GM21528 (cell line): ENCODE data around the gene HOXB5.

Source experiments
- ATAC-seq: cut with Tn5 transposase; IDR thresholded peaks from one replicate; pipeline ENCODE4 v1.9.1; 2021; ENCODE audit warnings: mild to moderate bottlenecking, moderate library complexity; ENCODE audit not compliant: unreplicated experiment, low FRiP score

The HOXB5 gene

DNA sequence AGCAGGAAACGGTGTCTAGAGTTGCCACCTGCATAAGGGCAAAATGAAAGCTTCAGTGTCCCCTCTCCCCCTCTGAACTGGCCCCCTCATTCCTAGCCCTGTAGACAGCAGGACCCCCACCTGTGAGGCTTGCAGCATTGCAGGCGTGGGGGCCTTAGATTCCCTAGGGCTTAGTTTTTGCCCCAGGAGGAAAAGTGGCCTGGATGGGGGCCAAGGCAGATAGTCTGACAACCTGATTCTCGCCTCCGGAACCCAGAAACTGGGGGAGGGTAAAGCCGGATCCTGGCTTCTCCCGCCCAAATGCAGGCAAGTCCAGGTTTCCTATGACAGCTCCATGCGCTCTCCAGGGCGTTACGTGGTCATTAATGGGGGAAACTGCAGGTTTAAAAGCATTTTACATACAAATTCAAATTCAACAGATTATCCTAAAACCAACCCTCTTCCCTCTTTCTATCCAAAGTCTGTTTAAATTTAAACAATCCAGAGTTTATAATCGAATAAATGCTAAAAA is 11.9 kb upstream of the HOXB5 start:
- no peak for ATAC-seq

- no peak for ATAC-seq
These were observed 11.3 kb upstream of the HOXB5 start, which contains the start of gene HOXB6 for GRCh38 chr17:48604770-48605329. TSS of gene HOXB6 (minus strand) at chr17:48604986. CDS start at chr17:48598150, 6,836 bp downstream.

- ATAC-seq: no peak
These were observed 10.6 kb upstream of the HOXB5 start for GRCh38 chr17:48603959-48604769.

GRCh38 chr17:48601539-48602425 is 8.2 kb upstream of the HOXB5 start:
- no peak for ATAC-seq

DNA sequence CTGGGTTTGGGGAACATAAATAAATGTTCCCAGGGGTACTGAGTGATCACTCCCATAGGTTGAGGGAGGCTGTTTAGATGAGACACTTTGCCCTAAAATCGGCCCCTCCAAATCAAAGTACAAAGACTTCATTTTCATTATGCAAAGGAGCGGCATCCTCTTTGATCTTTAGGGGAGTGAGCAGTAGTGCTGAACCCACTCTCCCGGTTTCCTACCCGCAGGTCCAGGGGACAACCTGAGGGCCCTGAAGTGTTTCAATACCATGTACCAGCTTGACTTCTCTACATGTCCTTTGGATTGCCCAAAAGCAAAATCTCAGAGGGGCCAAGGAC is 7.6 kb upstream of the HOXB5 start:
- ATAC-seq: no peak

DNA sequence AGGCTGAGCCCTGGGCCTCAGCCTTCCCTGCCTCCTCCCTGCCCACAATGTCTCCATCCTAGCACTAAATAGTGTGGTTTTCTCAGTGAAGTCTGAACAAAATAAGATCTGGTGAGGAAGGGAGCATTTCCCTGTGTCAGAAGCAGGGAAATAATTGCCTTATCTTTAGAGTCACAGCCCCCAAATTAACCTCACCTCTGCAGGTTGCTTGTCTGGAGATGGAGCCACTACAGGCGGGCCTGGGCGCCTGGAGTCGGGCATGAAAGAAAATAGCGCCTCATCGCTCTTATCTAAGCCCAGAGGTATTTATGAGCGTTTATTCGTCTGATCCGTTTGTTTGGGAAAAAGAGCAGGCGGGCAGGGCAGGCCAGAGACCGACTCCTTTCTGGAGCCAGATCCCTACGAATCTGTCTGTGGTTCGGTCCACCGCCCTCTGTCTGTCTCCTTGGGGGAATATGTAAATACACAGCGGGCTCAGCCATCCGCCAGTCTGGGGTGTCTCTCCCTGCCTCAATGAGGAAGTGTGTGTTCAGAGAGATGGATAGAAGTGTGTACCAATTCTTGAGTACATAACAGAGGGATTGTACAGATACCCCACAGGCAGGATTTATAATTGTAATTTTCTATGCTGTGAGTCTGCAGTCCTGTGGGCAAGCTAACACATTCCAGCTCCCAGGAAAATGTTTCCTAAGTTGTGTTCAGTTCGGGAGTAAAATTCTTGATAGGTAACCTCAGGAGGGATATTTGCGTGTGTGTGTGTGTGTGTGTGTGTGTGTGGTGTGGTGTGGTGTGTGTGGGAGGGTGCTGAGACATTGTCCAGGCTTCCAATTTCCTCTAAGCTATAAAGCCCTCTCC is 6.9 kb upstream of the HOXB5 start:
- ATAC-seq: no peak

- ATAC-seq: no peak
These were observed 5.8 kb upstream of the HOXB5 start for GRCh38 chr17:48599354-48599753.

GRCh38 chr17:48598736-48599135 is 5.2 kb upstream of the HOXB5 start:
- ATAC-seq: no peak

GRCh38 chr17:48597778-48598631 is 4.4 kb upstream of the HOXB5 start:
- ATAC-seq: no peak

- no peak for ATAC-seq
These were observed 3.9 kb upstream of the HOXB5 start for GRCh38 chr17:48597528-48597777.

- ATAC-seq: no peak
These were observed 3.4 kb upstream of the HOXB5 start for GRCh38 chr17:48596735-48597527.

DNA sequence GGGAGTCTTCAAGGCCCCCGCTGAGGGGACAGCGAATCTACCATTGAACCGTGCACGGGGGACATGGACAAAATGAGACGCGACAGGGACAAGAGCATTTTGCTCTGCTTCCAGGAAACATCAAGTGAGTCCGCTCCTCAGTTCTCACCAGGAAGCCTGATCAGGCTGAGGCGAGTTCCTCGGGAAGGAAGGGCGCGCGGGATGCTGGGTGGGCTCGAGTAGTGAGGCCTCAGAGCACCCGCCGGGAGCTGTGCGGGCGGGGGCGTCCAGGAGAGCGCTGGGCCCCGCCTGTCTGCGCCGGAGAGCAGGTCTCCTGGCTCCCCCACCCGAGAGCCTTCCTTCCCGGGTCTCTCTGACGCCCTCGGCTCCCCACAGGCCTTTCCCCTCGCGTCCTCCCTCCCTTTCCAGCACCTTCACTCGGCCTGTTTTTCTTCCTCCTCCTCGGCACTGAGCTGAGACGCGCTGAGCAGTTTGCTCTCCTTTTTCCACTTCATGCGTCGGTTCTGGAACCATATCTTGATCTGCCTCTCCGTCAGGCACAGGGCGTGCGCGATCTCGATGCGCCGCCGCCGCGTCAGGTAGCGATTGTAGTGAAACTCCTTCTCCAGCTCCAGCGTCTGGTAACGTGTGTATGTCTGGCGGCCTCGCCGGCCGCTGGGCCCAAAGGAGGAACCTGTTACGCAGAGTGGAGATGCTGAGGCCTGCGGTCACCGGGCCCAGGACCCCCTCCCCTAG is 2.6 kb upstream of the HOXB5 start:
- no peak for ATAC-seq

DNA sequence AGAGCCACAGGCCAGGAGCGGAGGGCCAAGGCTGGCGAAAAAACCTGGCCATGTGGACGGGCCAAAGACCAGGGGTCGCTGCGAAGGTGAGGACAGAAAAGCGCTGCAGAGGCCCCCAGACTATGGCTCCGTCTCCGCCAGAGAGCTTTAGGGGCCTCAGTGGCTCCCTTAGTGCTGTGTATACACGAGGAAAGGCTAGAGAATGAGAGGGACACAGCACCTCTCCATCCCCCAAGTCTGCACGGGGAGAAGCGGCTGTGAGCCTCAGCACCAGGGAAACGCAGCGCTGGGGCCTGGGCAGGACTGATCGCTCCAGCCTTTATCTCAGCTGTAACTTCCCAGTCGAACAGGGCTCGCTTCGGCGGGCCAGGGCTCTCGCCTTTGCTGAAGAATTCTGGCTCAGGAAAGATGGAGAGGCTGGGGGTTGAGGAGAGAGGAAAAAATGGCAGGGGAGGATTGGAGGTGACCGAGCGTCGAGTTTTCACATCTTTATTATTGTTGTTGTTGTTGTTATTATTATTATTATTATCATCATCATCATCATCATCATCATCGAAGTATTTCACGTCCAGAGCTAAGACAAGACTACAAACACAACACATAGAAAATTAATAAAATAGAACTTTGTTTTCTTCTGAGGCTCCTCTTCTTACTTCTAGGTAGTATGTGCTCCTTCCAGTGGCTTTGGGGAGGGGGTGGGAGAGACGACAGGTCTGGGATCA is 1.9 kb upstream of the HOXB5 start:
- no peak for ATAC-seq

- ATAC-seq: no peak
These were observed 1.1 kb upstream of the HOXB5 start for GRCh38 chr17:48594538-48595277.

GRCh38 chr17:48593840-48594537 is 410 bp upstream of the HOXB5 start:
- ATAC-seq: no peak

DNA sequence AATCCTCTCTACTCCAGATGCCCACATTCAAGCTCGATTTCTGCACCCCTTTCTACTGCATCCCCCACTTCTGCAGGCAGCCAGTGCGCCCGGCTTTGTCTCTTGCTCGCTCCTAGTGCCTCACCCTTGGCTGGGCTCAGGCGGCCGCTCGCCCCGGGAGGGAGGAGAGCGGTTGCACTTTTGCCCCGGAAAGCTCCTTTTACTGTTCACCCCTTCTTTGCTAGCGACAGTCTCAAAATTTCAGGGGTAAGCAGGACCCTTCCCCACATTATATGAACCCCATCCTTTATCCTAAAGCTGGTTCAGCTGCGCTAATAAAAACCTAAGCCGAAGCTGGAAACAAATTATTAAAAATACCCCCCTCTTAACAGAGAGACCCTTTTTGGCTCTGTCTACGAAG is 1.0 kb downstream of the HOXB5 start:
- ATAC-seq: no peak
